Adipocyte (in vitro differentiated cells): ENCODE data around the gene CASTOR1.

ENCODE experiments used
- DNase-seq: peaks from one replicate; pipeline ENCODE4 v3.0.0-alpha.2; 2015; ENCODE audit warnings: low read depth
- H3K27me3 ChIP-seq: replicated peaks from 2 replicates; pipeline ENCODE4 v1.7.0; 2013; ENCODE audit warnings: mild to moderate bottlenecking, low read length, moderate library complexity; ENCODE audit not compliant: control insufficient read depth, insufficient read depth
- H3K36me3 ChIP-seq: 2 replicates; pipeline ENCODE4 v1.7.0; 2013; ENCODE audit warnings: low read length, mild to moderate bottlenecking, moderate library complexity; ENCODE audit not compliant: control insufficient read depth, insufficient read depth, severe bottlenecking
- H3K4me1 ChIP-seq: 2 replicates; pipeline ENCODE4 v1.7.0; 2013; ENCODE audit warnings: mild to moderate bottlenecking, low read length, moderate library complexity; ENCODE audit not compliant: control insufficient read depth, insufficient read depth
- H3K4me3 ChIP-seq: 2 replicates; pipeline ENCODE4 v1.7.0; 2013; ENCODE audit warnings: mild to moderate bottlenecking, low read length, moderate library complexity
- H3K9ac ChIP-seq: 2 replicates; pipeline ENCODE4 v1.7.0; 2013; ENCODE audit warnings: mild to moderate bottlenecking, low read length, moderate library complexity
- H3K9me3 ChIP-seq: 2 replicates; pipeline ENCODE4 v1.7.0; 2013; ENCODE audit warnings: mild to moderate bottlenecking, low read length, moderate library complexity; ENCODE audit not compliant: control insufficient read depth

CASTOR1 gene

DNA sequence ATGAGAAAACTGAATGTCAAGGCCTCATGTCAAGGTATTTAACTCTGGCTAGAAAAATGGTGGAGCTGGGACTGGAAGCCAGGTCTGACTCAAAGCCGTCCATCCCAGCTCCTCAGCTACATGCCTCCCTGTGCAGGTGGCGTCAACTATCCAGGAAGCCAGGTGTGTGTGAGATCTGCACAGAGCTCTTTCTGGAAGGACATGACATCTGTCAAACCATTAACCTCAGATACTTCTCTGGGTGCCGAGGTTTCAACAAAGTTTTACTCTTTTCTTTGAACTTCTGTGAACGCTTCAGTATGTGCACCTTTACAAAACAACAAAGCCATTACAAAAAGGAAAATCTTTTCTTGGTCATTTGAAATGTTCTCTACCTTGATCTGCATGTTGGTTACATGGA lies 7.0 kb upstream of the CASTOR1 start:
- DNase-seq: no peak

DNA sequence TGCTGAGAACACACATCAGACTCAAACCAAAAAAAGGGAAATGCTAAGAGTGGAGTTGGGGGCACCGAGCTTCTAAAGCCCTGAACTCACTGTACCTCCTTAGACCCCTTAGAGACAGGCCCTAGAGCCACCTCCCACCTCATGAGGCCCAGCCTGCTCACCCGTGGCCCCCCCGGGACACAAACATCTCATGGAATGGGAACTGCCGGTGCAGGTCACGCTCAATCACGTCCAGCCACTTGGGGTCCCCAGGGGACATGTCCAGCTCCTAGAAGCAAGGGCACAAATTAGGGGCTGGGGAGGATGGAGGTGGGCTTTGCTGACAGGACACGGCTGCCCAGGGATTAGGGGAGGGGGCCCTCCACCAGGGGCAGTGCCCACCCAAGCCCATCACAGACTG lies 6.3 kb upstream of the CASTOR1 start:
- H3K4me3 ChIP-seq: no peak overlapping the region
- H3K27me3 ChIP-seq: no peaks in the 10 kb centered on the region
- no peak overlapping the region for H3K9ac ChIP-seq
- H3K4me1 ChIP-seq: peaks cover 12% of the 10 kb centered on the region
- peaks cover 88% of the 10 kb centered on the region for H3K36me3 ChIP-seq
- DNase-seq: no peak
- no peaks in the 10 kb centered on the region for H3K9me3 ChIP-seq

More for the DNA sequence above, 7.0 kb upstream of the CASTOR1 start:
- Histone ChIP-seq H3K9ac (no peak overlapping the region), H3K27me3 (no peaks in the 10 kb centered on the region), H3K9me3 (no peaks in the 10 kb centered on the region), H3K4me1 (peaks cover 8% of the 10 kb centered on the region), H3K36me3 (peaks cover 96% of the 10 kb centered on the region), H3K4me3 (no peak overlapping the region)

DNA sequence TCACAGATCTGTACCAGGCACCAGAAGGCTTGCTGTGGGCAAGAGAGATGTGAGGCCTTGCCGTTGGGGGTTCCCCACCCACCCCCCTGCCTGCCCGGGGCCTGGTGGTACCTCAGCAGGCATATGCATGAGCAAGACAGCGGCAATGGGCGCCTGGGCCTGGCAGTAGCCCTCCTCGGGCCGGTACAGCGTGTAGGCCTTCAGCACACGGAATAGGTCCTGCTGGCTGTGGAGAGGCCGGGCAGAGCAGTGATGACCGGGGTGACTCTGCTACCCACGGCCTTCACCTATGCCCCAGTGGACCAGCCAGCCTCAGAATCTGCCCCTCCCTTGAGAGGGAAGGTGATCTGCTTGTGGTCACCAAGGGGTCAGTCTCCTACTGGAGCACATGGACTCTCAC lies 5.5 kb upstream of the CASTOR1 start:
- DNase-seq: no peak
- H3K36me3 ChIP-seq: peaks cover 81% of the 10 kb centered on the region
- peaks cover 19% of the 10 kb centered on the region for H3K4me1 ChIP-seq
- no peaks in the 10 kb centered on the region for H3K9me3 ChIP-seq
- no peak overlapping the region for H3K9ac ChIP-seq
- H3K27me3 ChIP-seq: no peaks in the 10 kb centered on the region
- no peak overlapping the region for H3K4me3 ChIP-seq

- peaks cover 20% of the 10 kb centered on the region for H3K4me1 ChIP-seq
- DNase-seq: no peak
- peaks cover 75% of the 10 kb centered on the region for H3K36me3 ChIP-seq
- H3K9ac ChIP-seq: no peak overlapping the region
- H3K9me3 ChIP-seq: no peaks in the 10 kb centered on the region
- H3K27me3 ChIP-seq: no peaks in the 10 kb centered on the region
- no peak overlapping the region for H3K4me3 ChIP-seq
Observed at GRCh38 chr22:30294066-30294465, 4.8 kb upstream of the CASTOR1 start.

- Histone ChIP-seq H3K9me3 (no peaks in the 10 kb centered on the region), H3K9ac (no peak overlapping the region), H3K27me3 (no peaks in the 10 kb centered on the region), H3K4me1 (peaks cover 29% of the 10 kb centered on the region), H3K36me3 (peaks cover 65% of the 10 kb centered on the region), H3K4me3 (no peak overlapping the region)
- DNase-seq: no peak
Observed at GRCh38 chr22:30293026-30293425, 3.7 kb upstream of the CASTOR1 start.

- DNase-seq: no peak
- H3K4me1 ChIP-seq: peaks cover 34% of the 10 kb centered on the region
- H3K4me3 ChIP-seq: no peak overlapping the region
- no peaks in the 10 kb centered on the region for H3K27me3 ChIP-seq
- no peak overlapping the region for H3K9ac ChIP-seq
- H3K36me3 ChIP-seq: peaks cover 58% of the 10 kb centered on the region
- no peaks in the 10 kb centered on the region for H3K9me3 ChIP-seq
Observed at GRCh38 chr22:30292069-30292970, 3.0 kb upstream of the CASTOR1 start.

- DNase-seq: peak; percentile 51
- Histone ChIP-seq H3K4me1 (peaks cover 34% of the 10 kb centered on the region), H3K9me3 (no peaks in the 10 kb centered on the region), H3K9ac (peak overlapping the region; percentile 64), H3K27me3 (no peaks in the 10 kb centered on the region), H3K36me3 (peaks cover 47% of the 10 kb centered on the region), H3K4me3 (no peak overlapping the region)
Observed at GRCh38 chr22:30291058-30291892, 2.0 kb upstream of the CASTOR1 start.

GRCh38 chr22:30290342-30291057 lies 1.2 kb upstream of the CASTOR1 start:
- peaks cover 42% of the 10 kb centered on the region for H3K36me3 ChIP-seq
- H3K27me3 ChIP-seq: no peaks in the 10 kb centered on the region
- peak overlapping the region; percentile 64 for H3K9ac ChIP-seq
- peak overlapping the region; percentile 62 for H3K4me3 ChIP-seq
- peak; percentile 35 for DNase-seq
- no peaks in the 10 kb centered on the region for H3K9me3 ChIP-seq
- H3K4me1 ChIP-seq: peaks cover 34% of the 10 kb centered on the region

GRCh38 chr22:30289980-30290313 lies 642 bp upstream of the CASTOR1 start:
- H3K36me3 ChIP-seq: peaks cover 42% of the 10 kb centered on the region
- no peak for DNase-seq
- H3K4me1 ChIP-seq: peaks cover 34% of the 10 kb centered on the region
- H3K9me3 ChIP-seq: no peaks in the 10 kb centered on the region
- peak overlapping the region; percentile 64 for H3K9ac ChIP-seq
- peak overlapping the region; percentile 62 for H3K4me3 ChIP-seq
- no peaks in the 10 kb centered on the region for H3K27me3 ChIP-seq

DNA sequence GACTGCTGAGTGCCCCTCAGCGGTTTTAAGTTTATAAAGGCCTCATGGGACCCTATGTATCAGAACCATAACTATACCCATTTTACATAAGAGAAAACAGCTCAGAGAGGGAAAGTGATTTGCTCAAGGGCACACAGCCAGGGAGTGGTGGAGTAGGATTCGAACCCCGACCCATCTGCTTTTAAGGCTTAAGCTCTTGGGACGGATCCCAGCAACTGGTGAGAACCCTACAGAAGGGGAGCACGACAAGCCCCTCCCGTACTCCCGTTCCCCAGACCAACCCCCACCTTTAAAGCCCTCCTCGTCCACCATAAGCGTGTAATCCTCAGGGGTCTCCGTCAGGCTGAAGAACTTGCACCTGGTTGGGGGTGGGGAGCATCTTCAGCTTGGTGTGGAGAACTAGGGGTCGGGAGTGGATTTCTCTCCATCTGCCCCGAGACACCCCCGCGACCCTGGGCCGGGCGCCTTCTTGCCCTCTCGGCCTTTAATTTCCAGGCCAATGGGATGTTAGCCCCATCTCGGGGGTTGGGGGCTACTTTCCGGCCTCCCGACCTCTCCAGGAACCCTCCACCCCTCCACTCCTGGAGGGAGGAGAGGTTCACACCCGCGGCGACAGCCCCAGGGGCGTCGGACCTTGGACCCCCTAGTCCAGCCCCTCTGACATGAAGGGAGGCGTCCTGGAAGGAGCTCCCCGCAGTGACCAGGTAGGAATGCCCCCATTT lies 725 bp downstream of the CASTOR1 start:
- Histone ChIP-seq H3K36me3 (peaks cover 32% of the 10 kb centered on the region), H3K4me1 (peaks cover 34% of the 10 kb centered on the region), H3K27me3 (no peaks in the 10 kb centered on the region), H3K9ac (peak overlapping the region; percentile 86), H3K9me3 (no peaks in the 10 kb centered on the region), H3K4me3 (peak overlapping the region; percentile 83)
- no peak for DNase-seq
